ENCODE measurements around the gene ABCB7. TPM values are rescaled to one million over a fixed set of nuclear protein-coding genes. Genes with fewer than 3 reads are reported as not detected.
"Not testable (repeated sequence)": the region's sequence is repeated elsewhere in the genome, so short reads cannot be mapped to it uniquely, and the experiment has no call there.

Gene ABCB7
- polyA plus RNA-seq, 2 donors, result 5.0 to 10.3 TPM

DNA sequence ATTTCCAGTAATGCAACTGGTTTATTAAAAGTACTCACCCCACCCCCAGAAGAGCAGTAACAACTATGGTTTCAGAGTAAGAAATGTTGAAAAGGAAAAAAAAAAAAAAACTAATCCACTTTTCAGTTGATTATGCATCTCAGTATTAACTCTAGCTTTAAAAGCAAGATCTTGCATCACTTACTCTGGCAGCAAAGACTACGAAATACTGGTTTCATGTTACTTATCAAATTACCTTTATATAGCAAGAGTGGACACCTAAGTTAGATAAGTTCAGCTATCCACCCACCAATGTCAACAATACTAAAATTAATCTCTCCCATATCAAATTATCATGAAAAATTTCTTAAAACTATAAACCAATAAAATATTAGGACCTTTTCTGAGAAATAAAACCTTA is 105.0 kb downstream of the ABCB7 start:
- Histone ChIP-seq H3K27me3 (ENCODE audit: control insufficient read depth in 1 of 2, insufficient read depth in 2 of 2, low read length in 2 of 2) (no peaks in the 10 kb centered on the region), H3K27ac (ENCODE audit: low read depth in 2 of 2, low read length in 1 of 2) (no peak overlapping the region)
- 71 to 91% methylated on average over 1 of the region's 1 CpG for WGBS, 2 donors

DNA sequence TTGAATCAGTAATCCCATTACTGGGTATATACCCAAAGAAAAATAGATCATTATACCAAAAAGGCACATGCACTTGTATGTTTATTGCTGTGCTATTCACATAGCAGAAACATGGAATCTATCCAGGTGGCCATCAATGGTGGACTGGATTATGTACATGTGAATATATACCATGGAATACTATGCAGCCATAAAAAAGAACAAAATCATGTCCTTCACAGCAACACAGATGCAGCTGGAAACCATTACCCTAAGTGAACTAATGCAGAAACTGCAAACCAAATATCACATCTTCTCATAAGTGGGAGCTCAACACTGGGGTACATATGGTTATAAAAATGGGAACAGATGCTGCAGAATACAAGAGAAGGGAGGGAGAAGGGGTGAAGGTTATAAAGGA is 110.7 kb downstream of the ABCB7 start:
- Histone ChIP-seq H3K9me3 (ENCODE audit: control insufficient read depth in 2 of 2, insufficient read depth in 1 of 2, low read depth in 1 of 2, low read length in 1 of 2) (peaks cover 0 to under 1% of the 10 kb centered on the region in 2 donors), H3K36me3 (ENCODE audit: control insufficient read depth in 2 of 2, insufficient read depth in 2 of 2, low read length in 1 of 2) (no peaks in the 10 kb centered on the region), H3K4me3 (ENCODE audit: low read depth in 1 of 2, low read length in 2 of 2) (no peak overlapping the region), H3K27ac (ENCODE audit: low read depth in 2 of 2, low read length in 1 of 2) (no peak overlapping the region), H3K4me1 (ENCODE audit: control insufficient read depth in 2 of 2, insufficient read depth in 2 of 2, low read length in 1 of 2) (no peaks in the 10 kb centered on the region), H3K27me3 (ENCODE audit: control insufficient read depth in 1 of 2, insufficient read depth in 2 of 2, low read length in 2 of 2) (no peaks in the 10 kb centered on the region)

More for the DNA sequence above, 105.0 kb downstream of the ABCB7 start:
- Histone ChIP-seq H3K9me3 (ENCODE audit: control insufficient read depth in 2 of 2, insufficient read depth in 1 of 2, low read depth in 1 of 2, low read length in 1 of 2) (no peaks in the 10 kb centered on the region), H3K36me3 (ENCODE audit: control insufficient read depth in 2 of 2, insufficient read depth in 2 of 2, low read length in 1 of 2) (no peaks in the 10 kb centered on the region), H3K4me1 (ENCODE audit: control insufficient read depth in 2 of 2, insufficient read depth in 2 of 2, low read length in 1 of 2) (no peaks in the 10 kb centered on the region), H3K4me3 (ENCODE audit: low read depth in 1 of 2, low read length in 2 of 2) (no peak overlapping the region)

DNA sequence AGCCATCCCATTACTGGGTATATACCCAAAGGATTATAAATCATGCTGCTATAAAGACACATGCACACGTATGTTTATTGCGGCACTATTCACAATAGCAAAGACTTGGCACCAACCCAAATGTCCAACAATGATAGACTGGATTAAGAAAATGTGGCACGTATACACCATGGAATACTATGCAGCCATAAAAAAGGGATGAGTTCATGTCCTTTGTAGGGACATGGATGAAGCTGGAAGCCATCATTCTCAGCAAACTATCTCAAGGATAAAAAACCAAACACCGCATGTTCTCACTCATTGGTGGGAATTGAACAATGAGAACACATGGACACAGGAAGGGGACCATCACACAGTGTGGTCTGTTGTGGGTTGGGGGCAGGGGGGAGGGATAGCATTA is 111.9 kb downstream of the ABCB7 start:
- H3K4me1 ChIP-seq (ENCODE audit: control insufficient read depth in 2 of 2, insufficient read depth in 2 of 2, low read length in 1 of 2); H3K4me3 ChIP-seq (ENCODE audit: low read depth in 1 of 2, low read length in 2 of 2); H3K27ac ChIP-seq (ENCODE audit: low read depth in 2 of 2, low read length in 1 of 2); H3K27me3 ChIP-seq (ENCODE audit: control insufficient read depth in 1 of 2, insufficient read depth in 2 of 2, low read length in 2 of 2); H3K9me3 ChIP-seq (ENCODE audit: control insufficient read depth in 2 of 2, insufficient read depth in 1 of 2, low read depth in 1 of 2, low read length in 1 of 2); H3K36me3 ChIP-seq (ENCODE audit: control insufficient read depth in 2 of 2, insufficient read depth in 2 of 2, low read length in 1 of 2): not testable (repeated sequence)
- 98 to 100% methylated on average over 2 to 3 of the region's 4 CpGs for WGBS, 2 donors

DNA sequence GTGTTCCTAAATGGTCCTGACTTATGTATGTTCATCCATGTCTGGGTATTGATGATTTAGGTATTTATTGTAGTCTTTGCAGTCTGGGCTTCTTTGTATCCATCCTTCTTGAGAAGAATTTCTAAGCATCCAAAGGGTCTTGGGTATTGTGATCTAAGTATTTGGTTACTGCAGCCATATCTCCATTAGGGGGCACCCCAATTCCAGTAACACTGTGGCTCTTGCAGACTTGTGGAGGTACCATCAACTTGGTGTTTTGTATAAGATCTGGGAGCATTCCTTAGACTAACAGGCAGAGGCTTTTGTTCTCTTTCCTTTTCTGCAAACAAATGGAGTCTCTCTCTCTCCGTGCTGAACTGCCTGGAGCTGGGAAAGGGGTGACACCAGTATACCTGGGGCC is 117.2 kb downstream of the ABCB7 start:
- H3K27me3 ChIP-seq (ENCODE audit: control insufficient read depth in 1 of 2, insufficient read depth in 2 of 2, low read length in 2 of 2), result no peaks in the 10 kb centered on the region
- no peaks in the 10 kb centered on the region for H3K36me3 ChIP-seq (ENCODE audit: control insufficient read depth in 2 of 2, insufficient read depth in 2 of 2, low read length in 1 of 2)
- H3K4me1 ChIP-seq (ENCODE audit: control insufficient read depth in 2 of 2, insufficient read depth in 2 of 2, low read length in 1 of 2), result no peaks in the 10 kb centered on the region
- peaks cover 0 to 6% of the 10 kb centered on the region in 2 donors for H3K9me3 ChIP-seq (ENCODE audit: control insufficient read depth in 2 of 2, insufficient read depth in 1 of 2, low read depth in 1 of 2, low read length in 1 of 2)
- WGBS, 2 donors, result 33 to 85% methylated on average over 1 of the region's 1 CpG
- H3K27ac ChIP-seq (ENCODE audit: low read depth in 2 of 2, low read length in 1 of 2), result no peak overlapping the region
- H3K4me3 ChIP-seq (ENCODE audit: low read depth in 1 of 2, low read length in 2 of 2), result no peak overlapping the region

Other genes starting within 250 kb of the ABCB7 start
- gene NEXMIF, start 230.8 kb downstream of the ABCB7 start, polyA plus RNA-seq, result under 1 TPM; 0.04 to 0.14 TPM
- gene UPRT, start 117.8 kb upstream of the ABCB7 start, polyA plus RNA-seq, result 10 to 100 TPM; 10.5 to 17.8 TPM